ENCODE results near the gene MTF2.
A peak's percentile ranks its signal among the peaks of the same experiment; 100 is the strongest.
"Not testable (repeated sequence)": the region's sequence is repeated elsewhere in the genome, so short reads cannot be mapped to it uniquely, and the experiment has no call there.

MTF2 gene

GRCh38 chr1:93171549-93172034 is 92.5 kb downstream of the MTF2 start:
- no peak for DNase-seq (ENCODE audit: low spot score)
- TF ChIP-seq CTCF (IDR thresholded peaks at IDR 0.05; ENCODE audit: borderline replicate concordance, control extremely low read depth, extremely low read depth, insufficient read depth, missing control alignments) = no peak
- in situ Hi-C loops (cut with MboI; ENCODE audit: low sequenced_read_pairs, unreplicated experiment) = no loop called here

DNA sequence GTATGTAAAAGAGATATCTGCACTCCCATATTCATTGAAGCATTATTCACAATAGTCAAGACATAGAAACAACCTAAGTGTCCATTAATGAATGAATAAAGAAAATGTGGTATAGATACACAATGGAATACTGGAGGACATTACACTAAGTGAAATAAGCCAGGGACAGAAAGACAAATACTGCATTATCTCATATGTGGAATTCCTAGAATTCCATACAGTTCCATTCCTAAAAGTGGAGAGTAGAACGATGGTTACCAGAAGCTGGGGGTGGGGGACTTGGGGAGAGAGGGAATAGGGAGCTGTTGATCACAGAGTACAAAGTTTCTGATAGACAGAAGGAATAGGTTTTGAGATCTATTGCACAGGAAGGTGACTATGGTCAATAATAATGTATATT is 93.7 kb downstream of the MTF2 start:
- TF ChIP-seq CTCF (IDR thresholded peaks at IDR 0.05; ENCODE audit: borderline replicate concordance, control extremely low read depth, extremely low read depth, insufficient read depth, missing control alignments) = no peak
- DNase-seq (ENCODE audit: low spot score) = no peak
- in situ Hi-C loops (cut with MboI; ENCODE audit: low sequenced_read_pairs, unreplicated experiment) = no loop called here

DNA sequence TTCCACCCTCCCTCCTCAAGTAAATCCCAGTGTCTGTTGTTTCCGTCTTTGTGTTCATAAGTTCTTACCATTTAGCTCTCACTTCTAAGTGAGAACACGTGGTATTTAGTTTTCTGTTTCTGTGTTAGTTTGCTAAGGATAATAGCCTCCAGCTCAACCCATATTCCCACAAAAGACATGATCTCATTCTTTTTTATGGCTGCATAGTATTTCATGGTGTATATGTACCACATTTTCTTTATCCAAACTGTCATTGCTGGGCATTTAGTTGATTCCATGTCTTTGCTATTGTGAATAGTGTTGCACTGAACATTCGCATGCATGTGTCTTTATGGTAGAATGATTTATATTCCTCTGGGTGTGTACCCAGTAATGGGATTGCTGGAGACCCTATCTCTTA is 95.6 kb downstream of the MTF2 start:
- in situ Hi-C loops (cut with MboI; ENCODE audit: low sequenced_read_pairs, unreplicated experiment); DNase-seq (ENCODE audit: low spot score): not testable (repeated sequence)

- no peak for DNase-seq (ENCODE audit: low spot score)
- no peak for TF ChIP-seq CTCF (IDR thresholded peaks at IDR 0.05; ENCODE audit: borderline replicate concordance, control extremely low read depth, extremely low read depth, insufficient read depth, missing control alignments)
- in situ Hi-C loops (cut with MboI; ENCODE audit: low sequenced_read_pairs, unreplicated experiment) = no loop called here
Observed at GRCh38 chr1:93177991-93178390, 98.9 kb downstream of the MTF2 start.

DNA sequence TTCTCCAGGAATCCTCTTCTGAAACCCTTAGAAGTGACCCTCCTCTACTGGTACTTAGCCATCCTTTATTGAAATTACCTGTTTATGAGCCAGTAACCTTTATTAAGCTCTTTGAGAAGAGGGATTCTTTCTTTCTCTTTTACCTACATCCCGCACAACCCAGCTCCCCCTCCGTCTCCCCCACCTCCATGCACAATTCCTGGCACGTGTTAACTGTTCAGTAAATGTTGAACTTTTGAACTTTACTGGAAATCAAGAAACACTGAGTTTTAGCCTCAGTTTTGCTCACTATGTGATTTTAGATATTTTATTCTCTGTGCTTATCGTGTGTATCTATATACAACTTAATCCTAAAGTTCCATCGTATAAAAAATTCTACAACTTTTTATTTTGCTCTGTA is 99.3 kb downstream of the MTF2 start:
- no peak for DNase-seq (ENCODE audit: low spot score)
- in situ Hi-C loops (cut with MboI; ENCODE audit: low sequenced_read_pairs, unreplicated experiment) = no loop called here
- no peak for TF ChIP-seq CTCF (IDR thresholded peaks at IDR 0.05; ENCODE audit: borderline replicate concordance, control extremely low read depth, extremely low read depth, insufficient read depth, missing control alignments)

- peak; percentile 10 for TF ChIP-seq CTCF (IDR thresholded peaks at IDR 0.05; ENCODE audit: borderline replicate concordance, control extremely low read depth, extremely low read depth, insufficient read depth, missing control alignments)
- in situ Hi-C loops (cut with MboI; ENCODE audit: low sequenced_read_pairs, unreplicated experiment) = no loop called here
- DNase-seq (ENCODE audit: low spot score) = peak; percentile 91
Observed at GRCh38 chr1:93179886-93180722, 101.0 kb downstream of the MTF2 start, which contains the start of gene TMED5. Gene TMED5, minus strand, starts transcription at chr1:93180413. Its CDS starts 171 bp downstream, at chr1:93180242.

All from GM13976 (cell line).